Common myeloid progenitor, CD34-positive (primary cell): ENCODE measurements around the gene BAIAP2. TPM values are rescaled to one million over a fixed set of nuclear protein-coding genes. Genes with fewer than 3 reads are reported as not detected.

ENCODE experiments used
- CTCF ChIA-PET: fragments of 350-600 bp; sonication (Branson Sonifier 250); formaldehyde crosslinking; loops from one replicate; lab custom pipeline; 2021; ENCODE audit warnings: antibody characterized with exemption; lab: Charles Lee
- POLR2A ChIA-PET: fragments of 350-600 bp; sonication (Branson Sonifier 250); formaldehyde crosslinking; loops from one replicate; lab custom pipeline; 2021; ENCODE audit warnings: antibody characterized with exemption; lab: Charles Lee
- DNase-seq, 3 donors: peaks; one replicate each; pipeline versions ENCODE4 v3.0.0 to v3.0.0-alpha.2; 2013
- H3K27ac ChIP-seq, 2 experiments: 1 replicate in 1 of 2; 2 replicates in 1 of 2; pipeline ENCODE4 v1.7.0; 2013; ENCODE audit warnings: inconsistent platforms in 2 of 2, low read length in 2 of 2, mild to moderate bottlenecking in 2 of 2, low read depth in 1 of 2, moderate library complexity in 1 of 2; ENCODE audit not compliant: severe bottlenecking in 2 of 2, insufficient read depth in 1 of 2, poor library complexity in 1 of 2
- H3K27me3 ChIP-seq, 5 experiments: replicated peaks in 2 of 5; 1 replicate in 3 of 5; 2 replicates in 2 of 5; pipeline versions ENCODE4 v1.6.1 to v1.7.0; 2013; ENCODE audit warnings: low read length in 4 of 5, mild to moderate bottlenecking in 2 of 5, moderate library complexity in 2 of 5, inconsistent platforms in 1 of 5; ENCODE audit not compliant: insufficient read depth in 5 of 5, control insufficient read depth in 4 of 5
- H3K36me3 ChIP-seq, 4 experiments: 1 replicate in 2 of 4; 2 replicates in 2 of 4; pipeline versions ENCODE4 v1.6.1 to v1.7.0; 2013; ENCODE audit warnings: low read length in 3 of 4, control low read depth in 1 of 4, mild to moderate bottlenecking in 1 of 4; ENCODE audit not compliant: control insufficient read depth in 4 of 4, insufficient read depth in 4 of 4
- H3K4me1 ChIP-seq, 4 experiments: 1 replicate in 3 of 4; 2 replicates in 1 of 4; pipeline versions ENCODE4 v1.6.1 to v1.7.1; 2013; ENCODE audit warnings: low read length in 3 of 4, mild to moderate bottlenecking in 3 of 4, control low read depth in 1 of 4, inconsistent platforms in 1 of 4, moderate library complexity in 1 of 4; ENCODE audit not compliant: control insufficient read depth in 4 of 4, insufficient read depth in 4 of 4; ENCODE audit errors: control extremely low read depth in 1 of 4
- H3K4me3 ChIP-seq, 7 experiments: 1 replicate in 4 of 7; 2 replicates in 3 of 7; pipeline versions ENCODE4 v1.5.1 to v1.7.0; 2013; ENCODE audit warnings: mild to moderate bottlenecking in 7 of 7, low read length in 6 of 7, moderate library complexity in 6 of 7, inconsistent platforms in 2 of 7, low read depth in 2 of 7, control low read depth in 1 of 7; ENCODE audit not compliant: insufficient read depth in 4 of 7, control insufficient read depth in 1 of 7; ENCODE audit errors: extremely low read depth in 1 of 7
- H3K9me3 ChIP-seq, 5 experiments: 1 replicate in 4 of 5; 2 replicates in 1 of 5; pipeline versions ENCODE4 v1.6.1 to v1.7.1; 2013; ENCODE audit warnings: low read length in 4 of 5, mild to moderate bottlenecking in 2 of 5, inconsistent platforms in 1 of 5, low read depth in 1 of 5, moderate library complexity in 1 of 5; ENCODE audit not compliant: control insufficient read depth in 4 of 5, insufficient read depth in 2 of 5; ENCODE audit errors: control extremely low read depth in 1 of 5
- WGBS: methylation state at CpG from one replicate; pipeline ENCODE4 v1.1.5; 2013; ENCODE audit not compliant: insufficient coverage; 5-methylcytosine and 5-hydroxymethylcytosine counted together
- polyA plus RNA-seq: library from polyadenylated mRNA; unstranded; fragments of 120-200 nt; gene quantifications from one replicate; pipeline ENCODE4 v1.2.1, GENCODE V29; 2013

BAIAP2 gene
- 3.3 TPM for polyA plus RNA-seq

GRCh38 chr17:81034779-81035520, at the start of gene BAIAP2:
TSS of gene BAIAP2 (plus strand) at chr17:81035151. CDS start at chr17:81035255, 104 bp downstream.
- ChIA-PET POLR2A (interaction anchor here (1.2 kb wide), 1 partner anchor 17 kb away, joined by 3 read pairs; no protein-coding TSS in a partner anchor), CTCF (interaction anchor here (2.6 kb wide), 1 partner anchor 9 kb away, joined by 8 read pairs; no protein-coding TSS in a partner anchor)
- peak within 1 kb of the TSS in 1 of 2 experiments; percentile 43 for H3K27ac ChIP-seq
- peak; percentile 92 to 97 (median 96) for DNase-seq
- H3K36me3 ChIP-seq, result peaks cover 2 to 21% (median 8%) of the 10 kb centered on the region in 4 experiments
- WGBS, result under 1% methylated on average over 63 of the region's 92 CpGs
- peaks cover 0 to 27% (median 7%) of the 10 kb centered on the region in 5 experiments for H3K27me3 ChIP-seq
- H3K4me3 ChIP-seq, result peak within 1 kb of the TSS; percentile 63 to 88 (median 75)
- peaks cover 0 to 45% (median 36%) of the 10 kb centered on the region in 4 experiments for H3K4me1 ChIP-seq
- no peaks in the 10 kb centered on the region for H3K9me3 ChIP-seq

- Histone ChIP-seq H3K9me3 (no peaks in the 10 kb centered on the region), H3K27me3 (no peaks in the 10 kb centered on the region), H3K4me3 (no peak overlapping the region), H3K4me1 (peaks cover 0 to 46% (median 33%) of the 10 kb centered on the region in 4 experiments), H3K36me3 (no peaks in the 10 kb centered on the region), H3K27ac (no peak overlapping the region)
- no peak for DNase-seq
- CTCF ChIA-PET, result interaction anchor here (1.2 to 1.7 kb wide), 2 partner anchors 116 to 558 kb away, joined by 4 to 5 read pairs; no protein-coding TSS in a partner anchor
- 93% methylated on average over 5 of the region's 7 CpGs for WGBS
- POLR2A ChIA-PET, result no interaction called here
Observed at GRCh38 chr17:80986046-80986445, 48.9 kb upstream of the BAIAP2 start.

- H3K27me3 ChIP-seq, result no peaks in the 10 kb centered on the region
- DNase-seq, result peak in 2 of 3 donors; percentile 42 to 51
- no peaks in the 10 kb centered on the region for H3K9me3 ChIP-seq
Observed at GRCh38 chr17:80986816-80987475, 48.0 kb upstream of the BAIAP2 start.

GRCh38 chr17:80987941-80988461, 47.0 kb upstream of the BAIAP2 start:
- Histone ChIP-seq H3K27me3 (no peaks in the 10 kb centered on the region), H3K4me1 (peaks cover 2 to 47% (median 41%) of the 10 kb centered on the region in 4 experiments), H3K4me3 (no peak overlapping the region), H3K9me3 (no peaks in the 10 kb centered on the region), H3K27ac (no peak overlapping the region), H3K36me3 (no peaks in the 10 kb centered on the region)
- ChIA-PET CTCF (interaction anchor here (0.6 to 3.6 kb wide), 8 partner anchors 9 to 704 kb away, joined by 3 to 16 read pairs (median 4); no protein-coding TSS in a partner anchor), POLR2A (interaction anchor here (0.7 kb wide), 1 partner anchor 476 kb away, joined by 3 read pairs; no protein-coding TSS in a partner anchor)
- WGBS, result 84% methylated on average over 9 of the region's 16 CpGs
- DNase-seq, result no peak

More at GRCh38 chr17:80986816-80987475, 48.0 kb upstream of the BAIAP2 start:
- H3K4me1 ChIP-seq, result peaks cover 2 to 41% (median 34%) of the 10 kb centered on the region in 4 experiments
- H3K27ac ChIP-seq, result no peak overlapping the region
- POLR2A ChIA-PET, result no interaction called here
- CTCF ChIA-PET, result interaction anchor here (1.2 to 3.6 kb wide), 2 partner anchors 32 to 559 kb away, joined by 4 to 16 read pairs; no protein-coding TSS in a partner anchor
- peak overlapping the region in 1 of 7 experiments; percentile 10 for H3K4me3 ChIP-seq
- no peaks in the 10 kb centered on the region for H3K36me3 ChIP-seq
- 25% methylated on average over 16 of the region's 18 CpGs for WGBS

- H3K4me3 ChIP-seq, result peak overlapping the region in 1 of 7 experiments; percentile 46
- no peaks in the 10 kb centered on the region for H3K9me3 ChIP-seq
- peaks cover 2 to 54% (median 48%) of the 10 kb centered on the region in 4 experiments for H3K4me1 ChIP-seq
- peaks cover 0 to 2% (median 0%) of the 10 kb centered on the region in 4 experiments for H3K36me3 ChIP-seq
- no peaks in the 10 kb centered on the region for H3K27me3 ChIP-seq
- 75% methylated on average over 11 of the region's 11 CpGs for WGBS
- no peak overlapping the region for H3K27ac ChIP-seq
- POLR2A ChIA-PET, result interaction anchor here (0.6 kb wide), 1 partner anchor 1621 kb away, joined by 3 read pairs; no protein-coding TSS in a partner anchor
- DNase-seq, result no peak
- CTCF ChIA-PET, result interaction anchor here (0.6 to 3.6 kb wide), 8 partner anchors 13 to 412 kb away, joined by 3 to 16 read pairs (median 4); no protein-coding TSS in a partner anchor
Observed at GRCh38 chr17:80989586-80989913, 45.4 kb upstream of the BAIAP2 start.

GRCh38 chr17:80990921-80991644, 43.9 kb upstream of the BAIAP2 start:
- ChIA-PET CTCF (interaction anchor here (0.6 to 2.2 kb wide), 6 partner anchors 16 to 111 kb away, joined by 3 to 6 read pairs (median 4); no protein-coding TSS in a partner anchor), POLR2A (no interaction called here)
- Histone ChIP-seq H3K9me3 (no peaks in the 10 kb centered on the region), H3K4me1 (peaks cover 2 to 50% (median 46%) of the 10 kb centered on the region in 4 experiments), H3K36me3 (peaks cover 0 to 14% (median 10%) of the 10 kb centered on the region in 4 experiments), H3K27ac (peak overlapping the region; percentile 68 to 70), H3K4me3 (peak overlapping the region; percentile 75 to 92 (median 84)), H3K27me3 (no peaks in the 10 kb centered on the region)
- 46% methylated on average over 18 of the region's 22 CpGs for WGBS
- peak in 1 of 3 donors; percentile 18 for DNase-seq
